ENCODE results near the gene ETFDH.
"Not testable (repeated sequence)": the region's sequence is repeated elsewhere in the genome, so short reads cannot be mapped to it uniquely, and the experiment has no call there.

The ETFDH gene

DNA sequence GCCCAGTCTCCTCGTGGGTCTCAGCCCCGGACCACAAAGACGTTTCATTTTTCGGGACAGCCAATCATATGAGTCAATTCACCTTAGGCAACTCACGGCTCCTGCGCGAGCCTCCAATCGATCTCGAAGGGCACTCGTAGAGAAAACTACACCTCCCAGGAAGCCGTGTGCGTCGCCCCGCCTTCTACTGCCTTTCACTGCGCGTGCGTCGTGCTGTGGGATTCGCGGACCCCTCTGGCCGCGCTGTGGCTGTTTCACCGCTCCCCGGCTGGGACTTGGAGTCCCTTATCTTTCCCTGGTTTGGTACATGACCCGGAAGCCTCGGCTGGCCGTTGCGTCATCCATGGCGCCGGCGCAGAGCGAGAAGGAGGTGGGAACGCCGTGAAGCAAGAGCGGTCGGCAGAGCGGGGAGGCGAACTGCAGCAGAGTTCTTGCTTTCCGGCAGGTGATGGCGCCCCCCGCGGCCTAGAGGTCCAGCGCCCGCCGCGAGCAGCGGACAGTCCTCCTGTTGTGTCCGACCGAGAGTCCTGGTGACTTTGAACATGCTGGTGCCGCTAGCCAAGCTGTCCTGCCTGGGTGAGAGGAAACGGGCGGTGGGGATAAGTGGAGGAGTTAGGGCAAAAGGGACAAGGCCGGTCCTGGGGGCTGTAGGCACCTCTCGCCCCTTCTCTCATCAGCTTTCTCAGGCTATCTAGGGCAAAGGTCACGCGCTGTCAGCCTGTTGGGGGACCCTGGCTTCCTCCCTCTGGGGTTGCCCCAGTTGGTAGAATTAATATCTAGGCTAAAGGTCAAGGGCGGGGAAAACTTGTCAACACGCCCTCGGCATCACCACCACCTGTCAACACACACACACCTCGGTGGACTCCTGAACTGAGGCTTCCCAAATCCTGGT, at the start of gene ETFDH:
ETFDH (plus strand) TSS at position 382 of the 892 bp plus-strand sequence; CDS start at position 543, 161 bp downstream.
- peak; percentile 95 to 96 for DNase-seq

GRCh38 chr4:158624889-158625478, 47.1 kb upstream of the ETFDH start:
- DNase-seq, result peak in 1 of 2 experiments; percentile 38

- no peak for DNase-seq
These were observed 46.6 kb upstream of the ETFDH start for GRCh38 chr4:158625544-158625943.

GRCh38 chr4:158630893-158631292, 41.2 kb upstream of the ETFDH start:
- DNase-seq, result no peak

DNA sequence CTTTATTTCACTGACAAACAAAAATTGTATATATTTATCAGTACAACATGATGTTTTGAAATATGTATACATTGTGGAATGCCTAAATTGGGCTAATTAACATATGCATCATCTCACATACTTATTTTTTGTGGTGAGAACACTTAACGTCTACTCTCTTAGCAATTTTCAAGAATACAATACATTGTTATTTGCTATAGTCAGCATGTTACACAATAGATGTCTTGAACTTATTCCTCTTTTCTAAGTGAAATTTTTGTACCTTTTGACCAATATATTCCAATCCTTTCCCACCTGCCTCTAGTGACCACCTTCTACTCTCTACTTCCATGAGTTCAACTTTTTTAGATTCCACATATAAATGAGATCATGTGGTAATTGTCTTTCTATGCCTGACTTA, 35.5 kb upstream of the ETFDH start:
- no peak for DNase-seq

DNA sequence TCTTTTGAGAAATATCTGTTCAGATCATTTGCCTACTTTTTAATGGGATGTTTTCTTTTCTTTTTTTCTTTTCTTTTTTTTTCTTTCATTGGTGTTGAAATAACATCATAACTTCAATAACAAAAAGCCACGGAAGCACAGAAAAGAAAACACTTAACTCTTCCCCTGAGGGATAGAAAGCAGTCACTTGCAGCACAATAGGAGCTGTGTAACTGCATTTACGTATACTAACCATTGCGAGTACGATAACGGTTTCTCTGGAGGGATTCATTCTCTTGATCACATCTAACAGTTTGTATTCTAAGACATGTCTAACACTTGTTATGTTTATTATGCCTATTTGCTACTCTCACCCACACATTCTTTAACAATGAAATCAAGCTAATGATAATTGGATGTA, 27.7 kb upstream of the ETFDH start:
- no peak for DNase-seq

DNA sequence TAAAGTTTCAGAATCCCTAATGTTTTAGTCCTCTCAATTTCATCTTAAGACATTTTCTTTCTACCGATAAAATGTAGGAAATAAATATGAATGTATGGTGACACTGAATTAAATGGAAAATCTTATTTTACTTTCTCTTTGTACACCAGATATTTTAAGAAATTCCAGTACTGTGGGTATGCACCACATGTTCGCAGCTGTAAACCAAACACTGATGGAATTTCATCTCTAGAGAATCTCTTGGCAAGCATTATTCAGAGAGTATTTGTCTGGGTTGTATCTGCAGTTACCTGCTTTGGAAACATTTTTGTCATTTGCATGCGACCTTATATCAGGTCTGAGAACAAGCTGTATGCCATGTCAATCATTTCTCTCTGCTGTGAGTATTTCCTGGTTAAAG, 27.3 kb upstream of the ETFDH start:
- DNase-seq, result no peak

DNA sequence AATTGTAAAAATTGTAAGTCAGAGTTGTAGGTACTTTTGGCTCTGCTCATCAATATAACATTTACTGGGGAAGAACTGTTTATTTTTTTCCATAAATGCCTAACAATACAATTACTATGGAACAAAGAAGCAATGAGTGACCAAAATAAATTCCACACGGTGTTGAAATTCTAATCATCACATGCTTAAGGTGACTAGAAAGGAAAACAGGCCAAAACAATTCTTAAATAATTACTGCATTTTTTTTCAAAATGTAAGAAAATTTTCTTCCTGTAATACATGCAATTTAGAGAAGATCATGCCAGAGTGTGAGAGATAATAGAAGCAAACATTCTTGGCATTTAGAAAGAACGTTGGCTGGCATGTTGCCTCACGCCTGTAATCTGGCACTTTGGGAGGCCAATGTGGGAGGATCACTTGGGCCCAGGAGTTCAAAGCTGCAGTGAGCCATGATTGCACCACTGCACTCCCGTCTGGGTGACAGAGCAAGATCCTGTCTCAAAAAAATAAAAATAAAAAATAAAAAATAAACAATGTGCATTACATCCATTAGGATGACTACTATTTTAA, 22.9 kb upstream of the ETFDH start:
- no peak for DNase-seq

DNA sequence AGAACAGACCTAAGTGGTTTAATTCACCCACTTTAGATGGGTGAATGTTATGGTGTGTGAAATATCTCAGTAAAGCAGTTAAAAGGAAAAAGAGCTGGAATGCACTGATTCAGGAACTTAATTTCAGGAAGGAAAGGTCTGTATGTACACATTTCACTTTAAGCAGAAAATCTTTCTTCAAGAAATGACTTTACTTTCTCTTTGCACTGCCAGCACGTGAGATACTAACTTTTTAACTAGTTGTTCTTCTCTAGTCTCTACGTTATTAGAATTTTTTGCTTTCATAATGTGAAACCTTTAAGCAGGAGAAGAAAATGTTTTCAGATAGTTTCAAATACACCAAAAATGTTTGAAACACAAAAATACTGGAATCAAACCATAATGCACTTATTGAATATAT, 19.2 kb upstream of the ETFDH start:
- DNase-seq, result no peak

DNA sequence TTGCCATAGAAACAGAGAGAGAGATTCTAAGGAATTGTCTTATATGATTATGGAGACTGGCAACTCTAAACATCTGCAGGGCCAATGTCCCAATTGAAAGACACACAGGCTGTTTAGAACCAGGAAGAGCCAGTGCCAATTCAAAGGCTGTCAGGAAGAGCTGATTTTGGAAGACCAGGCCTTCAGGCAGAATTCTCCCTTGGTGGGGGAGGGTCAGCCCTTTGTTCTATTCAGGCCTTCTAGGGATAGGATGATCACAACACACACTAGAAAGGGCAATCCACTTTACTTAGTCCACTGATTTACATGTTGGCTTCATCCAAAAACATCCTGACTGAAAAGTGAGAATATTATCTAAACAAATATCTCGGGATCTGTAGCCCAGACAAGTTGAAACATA, 15.7 kb upstream of the ETFDH start:
- DNase-seq, result no peak

GRCh38 chr4:158657291-158657690, 14.8 kb upstream of the ETFDH start:
- no peak for DNase-seq

DNA sequence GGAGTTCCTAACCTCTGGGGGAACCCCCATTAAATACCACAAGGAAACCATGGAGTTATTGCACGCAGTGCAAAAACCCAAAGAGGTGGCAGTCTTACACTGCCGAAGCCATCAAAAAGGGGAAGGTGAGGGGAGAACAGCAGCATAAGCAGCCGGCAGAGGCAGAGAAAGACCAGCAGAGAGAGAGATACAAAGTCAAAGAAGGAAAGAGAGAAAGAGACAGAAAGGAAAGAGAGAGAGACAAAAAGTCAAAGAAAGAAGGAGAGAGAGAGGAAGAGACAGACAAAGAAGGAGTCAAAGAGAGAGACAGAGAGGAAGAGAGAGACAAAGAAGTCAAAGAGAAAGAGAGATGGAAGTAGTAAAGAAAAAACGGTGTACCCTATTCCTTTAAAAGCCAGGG, 8.8 kb upstream of the ETFDH start:
- DNase-seq, result not testable (repeated sequence)

DNA sequence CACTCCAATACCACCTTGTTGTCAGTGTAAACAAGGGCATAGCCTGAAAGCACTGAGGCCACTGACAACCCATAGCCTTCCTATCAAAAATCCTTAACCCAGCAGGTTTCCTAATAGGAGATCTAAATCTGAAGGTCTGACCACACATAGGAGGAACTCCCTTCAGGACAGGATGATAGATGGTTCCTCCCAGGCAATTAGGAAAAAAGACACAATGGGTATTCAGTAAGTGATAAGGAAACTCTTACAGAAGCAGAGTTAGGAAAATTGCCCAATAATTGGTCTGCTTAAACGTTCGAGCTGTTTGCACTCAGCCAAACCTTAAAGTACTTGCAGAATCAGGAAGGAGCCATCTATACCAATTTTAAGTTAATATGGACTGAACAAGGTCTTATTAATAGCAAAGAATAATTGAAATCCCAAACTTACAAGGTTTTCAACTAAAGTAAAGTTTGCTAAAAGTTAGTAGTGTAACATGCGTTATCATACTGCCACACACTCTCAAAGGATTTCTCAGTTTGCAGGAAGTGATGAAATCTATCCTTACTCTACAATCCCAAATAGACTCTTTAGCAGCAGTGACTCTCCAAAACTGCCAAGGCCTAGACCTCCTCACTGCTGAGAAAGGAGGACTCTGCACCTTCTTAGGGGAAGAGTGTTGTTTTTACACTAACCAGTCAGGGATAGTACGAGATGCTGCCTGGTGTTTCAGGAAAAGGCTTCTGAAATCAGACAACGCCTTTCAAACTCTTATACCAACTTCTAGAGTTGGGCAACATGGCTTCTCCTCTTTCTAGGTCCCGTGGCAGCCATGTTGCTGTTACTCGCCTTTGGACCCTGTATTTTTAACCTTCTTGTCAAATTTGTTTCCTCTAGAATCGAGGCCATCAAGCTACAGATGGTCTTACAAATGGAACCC, 8.1 kb upstream of the ETFDH start:
- DNase-seq, result not testable (repeated sequence)

- DNase-seq, result no peak
These were observed 7.3 kb upstream of the ETFDH start for GRCh38 chr4:158664806-158665205.

GRCh38 chr4:158666892-158667291, 5.2 kb upstream of the ETFDH start:
- DNase-seq, result no peak

DNA sequence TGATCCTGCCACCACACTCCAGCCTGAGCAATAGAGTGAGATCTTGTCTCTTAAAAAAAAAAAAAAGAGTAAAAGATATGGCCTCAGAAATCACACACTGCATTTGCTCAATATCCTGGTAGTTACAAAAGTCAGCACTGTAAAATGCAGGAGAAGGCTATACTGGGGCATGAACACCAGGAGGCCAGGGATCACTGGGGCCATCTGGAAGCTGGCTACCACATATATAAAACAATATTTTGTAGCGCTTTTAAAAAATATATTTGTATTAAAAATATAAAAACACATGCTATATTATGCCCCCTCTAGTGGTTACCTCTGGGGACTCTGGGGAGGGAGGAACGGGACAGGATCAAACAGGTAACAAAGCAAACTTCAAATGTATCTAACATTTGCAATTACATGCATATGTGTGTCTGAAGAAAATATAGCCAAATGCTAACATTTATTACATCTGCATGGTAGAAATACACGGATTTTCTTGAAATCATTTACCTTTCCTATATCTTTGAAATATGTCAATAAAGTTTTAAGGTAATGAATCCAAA, 4.4 kb upstream of the ETFDH start:
- DNase-seq, result peak in 1 of 2 experiments; percentile 39

DNA sequence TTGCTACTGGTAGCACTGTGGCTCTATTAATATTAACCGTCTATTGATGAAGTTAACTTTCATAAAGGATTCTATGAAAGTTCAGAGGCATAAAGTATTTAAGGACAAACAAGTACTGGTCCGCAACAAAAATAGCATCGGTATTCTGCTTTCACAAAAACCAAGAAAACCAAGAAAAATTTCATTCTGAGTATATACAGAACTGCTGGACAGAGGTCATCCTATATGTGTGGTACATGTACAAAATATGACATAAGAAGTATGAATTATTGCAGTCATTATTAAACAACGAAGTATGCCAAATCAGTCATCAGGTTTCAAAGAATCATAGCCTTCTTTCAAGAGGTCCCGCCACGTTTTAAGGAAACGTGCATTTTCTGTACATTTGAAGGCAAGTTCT, 2.8 kb upstream of the ETFDH start:
- DNase-seq, result no peak

DNA sequence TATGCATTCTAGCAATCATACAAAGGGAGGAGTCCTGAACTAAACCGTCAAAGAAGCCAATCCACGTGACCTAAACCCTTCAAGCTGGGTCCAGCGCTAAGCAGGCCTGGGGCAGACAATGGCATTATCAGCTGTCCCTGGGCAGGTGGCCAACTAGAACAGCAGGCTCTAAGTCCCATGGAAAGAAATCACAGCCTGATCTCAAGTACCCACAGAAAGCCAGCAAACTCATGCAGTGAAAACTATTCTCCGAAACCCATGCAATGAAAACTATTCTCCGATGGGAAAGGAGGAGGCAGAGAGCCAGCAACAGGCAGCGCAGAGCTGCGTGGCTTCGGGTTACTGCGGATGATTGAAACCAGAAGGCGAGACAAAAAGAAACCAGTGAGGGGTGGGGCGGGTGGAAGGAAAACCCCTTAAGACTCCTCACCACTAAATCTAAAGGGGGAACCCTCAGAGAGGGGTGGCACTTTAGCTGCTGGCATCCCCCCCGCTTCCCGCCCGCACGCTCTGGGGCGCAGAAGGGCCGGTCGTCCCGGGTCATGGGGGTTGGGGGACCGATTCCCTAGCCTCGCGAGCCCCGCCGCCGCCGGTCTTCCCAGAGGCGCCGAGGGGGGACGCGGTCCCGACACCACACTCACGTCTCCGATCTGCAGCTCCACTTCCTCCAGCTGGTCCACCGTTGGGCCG, 976 bp upstream of the ETFDH start:
- DNase-seq, result peak in 1 of 2 experiments; percentile 37

DNA sequence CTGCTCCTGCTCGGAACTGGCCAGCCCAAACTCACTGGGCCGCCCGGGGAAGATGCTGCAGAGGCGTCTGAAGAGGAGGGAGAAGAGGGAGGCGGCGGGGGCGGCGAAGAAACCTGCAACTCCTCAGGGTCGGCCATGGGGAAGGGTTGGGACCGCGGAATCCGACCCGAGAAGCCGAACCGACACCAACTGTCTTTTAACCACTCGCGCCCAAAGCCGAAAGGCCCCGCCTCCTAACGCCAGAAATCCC, 506 bp upstream of the ETFDH start, which contains the start of gene C4orf46:
C4orf46 (minus strand) TSS at position 223 of the 250 bp plus-strand sequence; CDS start at position 137, 86 bp downstream.
- DNase-seq, result no peak

DNA sequence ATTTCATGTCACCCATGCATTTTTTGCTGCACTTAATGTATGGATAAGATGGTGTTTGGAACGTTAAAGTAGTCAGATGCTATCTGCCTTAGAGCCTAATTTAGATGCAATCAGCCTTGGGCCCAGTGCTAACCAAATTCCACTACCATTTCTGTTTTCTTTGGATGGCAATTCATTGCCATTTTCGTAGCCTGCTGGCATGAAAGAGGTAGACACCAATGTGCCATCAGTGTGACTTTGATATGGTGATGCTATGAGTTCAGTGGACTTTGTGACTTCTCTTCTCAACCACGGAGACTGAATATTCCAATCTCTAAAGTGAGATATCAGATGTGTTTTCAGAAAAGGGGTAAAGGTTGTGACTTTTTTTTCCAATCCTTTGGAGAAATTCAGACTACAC, 1.5 kb downstream of the ETFDH start:
- no peak for DNase-seq

DNA sequence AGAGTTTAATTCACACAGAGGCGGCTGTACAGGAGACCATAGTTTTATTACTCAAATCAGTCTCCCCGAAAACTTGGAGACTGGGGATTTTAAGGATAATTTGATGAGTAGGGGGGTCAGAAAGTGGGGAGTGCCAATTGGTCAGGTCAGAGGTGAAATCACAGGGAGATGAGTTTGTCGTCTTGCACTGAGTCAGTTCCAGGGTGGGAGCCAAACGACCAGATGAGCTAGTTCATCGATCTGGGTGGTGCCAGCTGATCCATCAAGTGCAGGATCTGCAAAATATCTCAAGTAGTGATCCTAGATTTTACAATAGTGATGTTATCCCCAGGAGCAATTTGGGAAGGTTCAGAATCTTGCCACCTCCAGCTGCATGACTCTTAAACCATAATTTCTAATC, 4.0 kb downstream of the ETFDH start:
- DNase-seq, result no peak

DNA sequence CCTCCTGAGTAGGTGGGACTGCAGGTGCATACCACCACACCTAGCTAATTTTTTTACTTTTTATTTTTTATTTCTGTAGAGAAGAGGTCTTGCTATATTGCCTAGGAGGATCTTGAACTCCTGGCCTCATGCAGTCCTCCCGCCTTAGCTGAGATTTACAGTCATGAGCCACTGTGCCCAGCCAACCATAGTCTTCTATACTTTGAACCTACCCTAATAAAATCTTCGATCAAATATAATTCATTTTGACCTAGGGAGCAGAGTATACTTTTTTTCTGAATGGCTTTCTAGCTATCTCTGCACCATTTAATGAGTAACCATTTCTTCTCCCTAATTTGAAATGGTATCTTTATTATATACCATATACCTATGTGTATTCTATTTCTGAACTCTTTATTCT, 6.7 kb downstream of the ETFDH start:
- DNase-seq, result no peak
